Neural cell (in vitro differentiated cells): ENCODE results near the gene ZNF552. TPM values are rescaled to one million over a fixed set of nuclear protein-coding genes. Genes with fewer than 3 reads are reported as not detected.
A peak's percentile ranks its signal among the peaks of the same experiment; 100 is the strongest.
"Not testable (repeated sequence)": the region's sequence is repeated elsewhere in the genome, so short reads cannot be mapped to it uniquely, and the experiment has no call there.

Experiments used
- H2AFZ ChIP-seq: fragments of 200-600, 300-800 bp; sonication (generic), shearing (Covaris generic); 2 replicates; pipeline ENCODE4 v1.6.0; 2014; ENCODE audit warnings: low read depth, mild to moderate bottlenecking, antibody characterized with exemption, low read length, moderate library complexity
- H3F3A ChIP-seq: fragments of 200-600 bp; shearing (Covaris generic); 2 replicates; pipeline ENCODE4 v1.6.1; 2016; ENCODE audit warnings: mild to moderate bottlenecking, moderate library complexity, mixed read lengths, antibody characterized with exemption, low read length; ENCODE audit not compliant: insufficient read depth, poor library complexity, severe bottlenecking
- H3K27ac ChIP-seq: fragments of 200-600, 300-800 bp; sonication (generic), shearing (Covaris generic); 2 replicates; pipeline ENCODE4 v1.5.1; 2014; ENCODE audit warnings: mild to moderate bottlenecking, low read length, moderate library complexity
- H3K27me3 ChIP-seq: fragments of 300-800, 200-600 bp; sonication (generic), shearing (Covaris generic); 2 replicates; pipeline ENCODE4 v1.6.0; 2014; ENCODE audit warnings: mild to moderate bottlenecking, low read depth, low read length, moderate library complexity; ENCODE audit not compliant: insufficient read depth
- H3K36me3 ChIP-seq: fragments of 300-800, 200-600 bp; sonication (generic), shearing (Covaris generic); 2 replicates; pipeline ENCODE4 v1.5.1; 2014; ENCODE audit warnings: mild to moderate bottlenecking, antibody characterized with exemption, low read length, moderate library complexity; ENCODE audit not compliant: insufficient read depth
- H3K4me2 ChIP-seq: fragments of 300-800, 200-600 bp; sonication (generic), shearing (Covaris generic); 2 replicates; pipeline ENCODE4 v1.6.0; 2014; ENCODE audit warnings: mild to moderate bottlenecking, low read length
- H3K4me3 ChIP-seq: fragments of 300-800, 200-600 bp; sonication (generic), shearing (Covaris generic); 2 replicates; pipeline ENCODE4 v1.5.1; 2014; ENCODE audit warnings: mild to moderate bottlenecking, low read length, moderate library complexity
- H3K79me2 ChIP-seq: fragments of 200-600 bp; shearing (Covaris generic); replicated peaks from 2 replicates; pipeline ENCODE4 v1.6.0; 2014; ENCODE audit warnings: mild to moderate bottlenecking, low read length, moderate library complexity; ENCODE audit not compliant: insufficient read depth
- H3K9ac ChIP-seq: fragments of 300-800, 200-600 bp; sonication (generic), shearing (Covaris generic); 2 replicates; pipeline ENCODE4 v1.6.1; 2016; ENCODE audit warnings: mild to moderate bottlenecking, low read length, mixed read lengths
- H3K9me2 ChIP-seq: fragments of 200-600 bp; shearing (Covaris generic); 2 replicates; pipeline ENCODE4 v1.6.1; 2016; ENCODE audit warnings: mild to moderate bottlenecking, low read length, mixed read lengths; ENCODE audit not compliant: insufficient read depth
- H3K9me3 ChIP-seq: fragments of 200-600, 300-800 bp; sonication (generic), shearing (Covaris generic); 2 replicates; pipeline ENCODE4 v1.6.1; 2016; ENCODE audit warnings: mild to moderate bottlenecking, mixed run types, low read length, moderate library complexity, mixed read lengths
- H4K20me1 ChIP-seq: fragments of 200-600 bp; shearing (Covaris generic); 2 replicates; pipeline ENCODE4 v1.6.1; 2016; ENCODE audit warnings: mild to moderate bottlenecking, mixed run types; ENCODE audit not compliant: insufficient read depth
- CTCF ChIP-seq: fragments of 450-650 bp; IDR thresholded peaks from 2 replicates; pipeline ENCODE4 v1.5.1; 2014; ENCODE audit warnings: antibody characterized with exemption, mild to moderate bottlenecking, moderate library complexity; ENCODE audit not compliant: poor library complexity, severe bottlenecking
- EP300 ChIP-seq: fragments of 450-650 bp; conservative IDR thresholded peaks from 2 replicates; pipeline ENCODE4 v1.6.1; 2014; ENCODE audit warnings: antibody characterized with exemption, mild to moderate bottlenecking, moderate library complexity; ENCODE audit not compliant: poor library complexity, severe bottlenecking
- EZH2 ChIP-seq: fragments of 200-600, 300-800 bp; shearing (Covaris generic), sonication (generic); IDR thresholded peaks from 2 replicates; pipeline ENCODE4 v1.6.1; 2014; ENCODE audit warnings: antibody characterized with exemption, low read length, borderline replicate concordance, mild to moderate bottlenecking; ENCODE audit not compliant: insufficient read depth, poor library complexity, severe bottlenecking
- MXI1 ChIP-seq: fragments of 450-650 bp; conservative IDR thresholded peaks from 2 replicates; pipeline ENCODE4 v1.6.1; 2014; ENCODE audit warnings: antibody characterized with exemption, mild to moderate bottlenecking; ENCODE audit not compliant: poor library complexity, severe bottlenecking
- POLR2AphosphoS5 ChIP-seq: IDR thresholded peaks from 2 replicates; pipeline ENCODE4 v1.6.1; 2012
- RAD21 ChIP-seq: fragments of 450-650 bp; conservative IDR thresholded peaks from 2 replicates; pipeline ENCODE4 v1.6.1; 2014; ENCODE audit warnings: antibody characterized with exemption, mild to moderate bottlenecking, moderate library complexity
- SMC3 ChIP-seq: fragments of 450-650 bp; conservative IDR thresholded peaks from 2 replicates; pipeline ENCODE4 v1.6.1; 2014; ENCODE audit warnings: antibody characterized with exemption, mild to moderate bottlenecking, moderate library complexity; ENCODE audit not compliant: poor library complexity
- TAF1 ChIP-seq: IDR thresholded peaks from 2 replicates; pipeline ENCODE4 v1.6.1; 2012; ENCODE audit warnings: low read depth
- polyA minus RNA-seq: library from RNA; depleted of rRNA, polyadenylated mRNA; stranded (reverse); fragments of >200 nt; gene quantifications from 2 replicates; pipeline ENCODE4 v1.2.3, GENCODE V29; 2014
- polyA plus RNA-seq: library from polyadenylated mRNA; depleted of rRNA; stranded (reverse); fragments of >200 nt; gene quantifications from 2 replicates; pipeline ENCODE4 v1.2.3, GENCODE V29; 2014
- TF ChIP-seq, protein P1 (sequence below): IDR thresholded peaks from 2 replicates; pipeline ENCODE4 v1.6.1; 2012; ENCODE audit warnings: borderline replicate concordance

ZNF552 gene
- 6.0 and 8.8 TPM in 2 replicates for polyA plus RNA-seq
- polyA minus RNA-seq: 12.2 and 17.7 TPM in 2 replicates

GRCh38 chr19:57814505-57815246, at the start of gene ZNF552:
Gene ZNF552 (minus strand): TSS chr19:57814913. CDS start chr19:57814743, 170 bp downstream.
- Histone ChIP-seq H3K79me2 (peaks cover 6% of the 10 kb centered on the region), H3K27ac (peak within 1 kb of the TSS; percentile 79), H3K9ac (peak within 1 kb of the TSS; percentile 83), H4K20me1 (no peaks in the 10 kb centered on the region), H3K36me3 (no peaks in the 10 kb centered on the region), H3K27me3 (no peaks in the 10 kb centered on the region), H3K4me2 (peak within 1 kb of the TSS; percentile 70), H3F3A (no peaks in the 10 kb centered on the region), H3K9me3 (no peaks in the 10 kb centered on the region), H2AFZ (peak within 1 kb of the TSS; percentile 53), H3K4me3 (peak within 1 kb of the TSS; percentile 94), H3K9me2 (no peaks in the 10 kb centered on the region)
- TF ChIP-seq EP300 (no peak), RAD21 (peak; percentile 27), SMC3 (peak; percentile 53), POLR2AphosphoS5 (peak; percentile 83), CTCF (peak; percentile 29), EZH2 (no peak), MXI1 (peak; percentile 95), TAF1 (peak; percentile 69)
- TF ChIP-seq, protein P1, sequence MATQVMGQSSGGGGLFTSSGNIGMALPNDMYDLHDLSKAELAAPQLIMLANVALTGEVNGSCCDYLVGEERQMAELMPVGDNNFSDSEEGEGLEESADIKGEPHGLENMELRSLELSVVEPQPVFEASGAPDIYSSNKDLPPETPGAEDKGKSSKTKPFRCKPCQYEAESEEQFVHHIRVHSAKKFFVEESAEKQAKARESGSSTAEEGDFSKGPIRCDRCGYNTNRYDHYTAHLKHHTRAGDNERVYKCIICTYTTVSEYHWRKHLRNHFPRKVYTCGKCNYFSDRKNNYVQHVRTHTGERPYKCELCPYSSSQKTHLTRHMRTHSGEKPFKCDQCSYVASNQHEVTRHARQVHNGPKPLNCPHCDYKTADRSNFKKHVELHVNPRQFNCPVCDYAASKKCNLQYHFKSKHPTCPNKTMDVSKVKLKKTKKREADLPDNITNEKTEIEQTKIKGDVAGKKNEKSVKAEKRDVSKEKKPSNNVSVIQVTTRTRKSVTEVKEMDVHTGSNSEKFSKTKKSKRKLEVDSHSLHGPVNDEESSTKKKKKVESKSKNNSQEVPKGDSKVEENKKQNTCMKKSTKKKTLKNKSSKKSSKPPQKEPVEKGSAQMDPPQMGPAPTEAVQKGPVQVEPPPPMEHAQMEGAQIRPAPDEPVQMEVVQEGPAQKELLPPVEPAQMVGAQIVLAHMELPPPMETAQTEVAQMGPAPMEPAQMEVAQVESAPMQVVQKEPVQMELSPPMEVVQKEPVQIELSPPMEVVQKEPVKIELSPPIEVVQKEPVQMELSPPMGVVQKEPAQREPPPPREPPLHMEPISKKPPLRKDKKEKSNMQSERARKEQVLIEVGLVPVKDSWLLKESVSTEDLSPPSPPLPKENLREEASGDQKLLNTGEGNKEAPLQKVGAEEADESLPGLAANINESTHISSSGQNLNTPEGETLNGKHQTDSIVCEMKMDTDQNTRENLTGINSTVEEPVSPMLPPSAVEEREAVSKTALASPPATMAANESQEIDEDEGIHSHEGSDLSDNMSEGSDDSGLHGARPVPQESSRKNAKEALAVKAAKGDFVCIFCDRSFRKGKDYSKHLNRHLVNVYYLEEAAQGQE: peak; percentile 13

DNA sequence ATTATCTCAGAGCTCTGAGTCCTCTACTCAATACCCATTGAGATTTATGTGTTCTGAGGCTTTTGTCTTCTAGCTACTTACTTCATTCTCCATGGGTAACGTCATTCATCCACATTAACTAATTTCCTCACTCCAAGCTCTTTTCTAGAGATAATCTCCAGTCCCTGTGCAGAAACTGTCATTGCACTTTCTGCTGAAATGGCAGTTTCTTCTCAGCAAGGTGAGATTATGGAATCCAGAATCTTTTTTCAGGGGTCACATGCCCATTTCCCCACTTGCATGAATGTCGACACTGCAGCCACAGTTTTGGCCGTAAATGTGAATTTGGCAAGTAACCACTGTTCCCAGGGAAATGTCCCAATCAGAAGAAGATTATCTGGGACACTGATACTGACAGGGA, 47.6 kb upstream of the ZNF552 start:
- H3K36me3 ChIP-seq, H3K27me3 ChIP-seq, H2AFZ ChIP-seq, H3K79me2 ChIP-seq, H3K9me2 ChIP-seq, H3K4me3 ChIP-seq, H3K9me3 ChIP-seq, H3K9ac ChIP-seq, H3F3A ChIP-seq, H3K4me2 ChIP-seq, H3K27ac ChIP-seq, H4K20me1 ChIP-seq: not testable (repeated sequence)

DNA sequence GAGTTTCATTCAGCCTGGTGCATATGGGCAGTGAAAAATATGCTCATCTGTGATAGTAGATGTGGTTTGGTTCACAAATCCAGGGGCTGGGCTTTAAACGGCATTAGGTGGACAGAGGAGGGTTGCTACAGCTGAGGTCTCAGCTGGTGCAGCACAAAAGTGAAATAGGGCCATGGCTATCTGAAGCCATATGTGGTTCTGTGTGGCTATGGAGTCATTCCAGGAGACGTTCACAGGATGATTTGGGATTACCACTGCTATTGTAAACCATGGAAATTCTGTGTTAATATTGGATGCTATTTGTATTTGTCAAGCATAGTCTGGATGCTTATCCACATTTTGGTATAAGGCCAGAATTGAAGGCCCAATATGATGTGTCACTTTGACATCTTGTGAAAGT, 39.4 kb upstream of the ZNF552 start:
- not testable (repeated sequence) for H3K36me3 ChIP-seq, H3K4me2 ChIP-seq, H3K27me3 ChIP-seq, H2AFZ ChIP-seq, H3K4me3 ChIP-seq, H3K9me3 ChIP-seq, H3K9me2 ChIP-seq, H3F3A ChIP-seq, H3K27ac ChIP-seq, H4K20me1 ChIP-seq, H3K9ac ChIP-seq
- peaks cover 21% of the 10 kb centered on the region for H3K79me2 ChIP-seq

DNA sequence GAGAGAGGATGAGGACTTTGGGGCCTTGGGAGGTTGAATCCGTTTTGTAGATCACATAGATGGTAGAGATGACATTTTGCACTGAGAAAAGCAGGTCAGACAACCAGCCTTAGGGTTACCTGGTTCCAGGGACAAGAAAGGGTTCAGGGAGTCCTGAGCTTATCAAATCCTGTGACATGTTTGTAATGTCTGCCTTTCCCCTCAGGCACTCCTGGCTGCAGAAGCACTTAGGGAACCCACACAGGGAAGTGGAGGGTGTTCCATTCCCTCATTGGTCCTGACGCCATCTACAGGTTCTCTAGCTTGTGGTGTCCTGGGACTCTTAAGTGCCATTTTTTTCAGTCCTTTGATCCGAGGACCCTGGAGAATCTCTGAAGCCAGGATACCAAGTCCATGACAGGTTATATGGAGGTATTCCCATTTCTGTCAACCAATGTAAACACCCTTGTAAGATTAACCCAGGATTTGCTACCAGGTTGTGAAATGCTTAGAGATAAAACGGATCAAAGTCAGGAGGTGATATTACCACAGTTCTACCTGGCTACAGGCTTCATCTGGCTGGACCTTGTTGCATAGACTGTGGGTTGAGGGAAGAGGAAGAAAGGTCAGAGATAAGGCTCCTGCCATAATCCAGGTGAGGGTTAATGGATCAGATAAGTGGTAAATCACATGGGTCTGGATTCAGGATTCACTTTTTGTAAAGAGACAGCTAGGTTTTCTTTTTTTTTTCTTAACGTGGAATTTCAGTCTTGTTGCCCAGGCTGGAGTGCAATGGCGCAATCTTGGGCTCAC, 37.3 kb upstream of the ZNF552 start:
- H3K4me2 ChIP-seq, H3F3A ChIP-seq, H3K9ac ChIP-seq, H2AFZ ChIP-seq, H4K20me1 ChIP-seq, H3K27me3 ChIP-seq, H3K9me2 ChIP-seq, H3K36me3 ChIP-seq, H3K27ac ChIP-seq, H3K9me3 ChIP-seq: not testable (repeated sequence)
- H3K4me3 ChIP-seq: peak overlapping the region; percentile 70
- H3K79me2 ChIP-seq: peaks cover 21% of the 10 kb centered on the region
